HepG2 (cell line): Measurements from ENCODE around the gene OR2B2. TPM values are rescaled to one million over a fixed set of nuclear protein-coding genes. Genes with fewer than 3 reads are reported as not detected.

Experiments used
- ATAC-seq: fragments of 200-7000 bp; cut with Tn5 transposase; 3 replicates; pipeline ENCODE4 v1.9.1; 2020; ENCODE audit warnings: mild to moderate bottlenecking, moderate library complexity
- BruUV-seq: library from RNA; stranded (reverse); fragments of 400-500 nt; replicated peaks from 2 replicates; lab custom pipeline; 2021; lab: Mats Ljungman, UMichigan
- CTCF ChIA-PET: fragments of 300-600 bp; formaldehyde crosslinking; extraction: SDS; loops from one replicate; lab custom pipeline; 2021; ENCODE audit warnings: low total read pairs, inconsistent platforms, low intra/inter-chr PET ratio; lab: Yijun Ruan, JAX
- POLR2A ChIA-PET: fragments of 350-600 bp; sonication (Branson Sonifier 250); formaldehyde crosslinking; loops from one replicate; lab custom pipeline; 2020; ENCODE audit warnings: antibody characterized with exemption, inconsistent platforms; lab: Yijun Ruan, JAX
- DNase-seq: peaks from one replicate; pipeline ENCODE4 v3.0.0-alpha.2; 2015; ENCODE audit warnings: low spot score
- FAIRE-seq: peaks from 3 replicates; lab custom pipeline; 2011; peaks lifted over from hg19 to GRCh38; lab: Jason Lieb, UNC
- H2AFZ ChIP-seq: one replicate; pipeline ENCODE4 v1.6.1; 2011; ENCODE audit warnings: low read length, inconsistent platforms
- H3K27ac ChIP-seq: fragments of 300-600 bp; 3 replicates; pipeline ENCODE4 v1.8.0; 2011; ENCODE audit warnings: mixed run types, mild to moderate bottlenecking, mixed read lengths, low read length, inconsistent platforms; ENCODE audit not compliant: insufficient read depth; ENCODE audit errors: extremely low read length
- H3K27me3 ChIP-seq, 2 experiments: fragments of 200-600 bp in 1 of 2; 2 replicates in 1 of 2; 3 replicates in 1 of 2; pipeline versions ENCODE4 v1.6.0 to v1.8.0; 2011; ENCODE audit warnings: low read length in 2 of 2, mild to moderate bottlenecking in 2 of 2, moderate library complexity in 2 of 2, inconsistent platforms in 1 of 2; ENCODE audit not compliant: insufficient read depth in 2 of 2, control insufficient read depth in 1 of 2
- H3K36me3 ChIP-seq, 2 experiments: fragments of 200-600 bp in 1 of 2; replicated peaks in 1 of 2; 2 replicates in 1 of 2; 3 replicates in 1 of 2; pipeline versions ENCODE4 v1.5.1 to v1.8.0; 2011; ENCODE audit warnings: low read length in 2 of 2, inconsistent platforms in 1 of 2; ENCODE audit not compliant: insufficient read depth in 2 of 2, control insufficient read depth in 1 of 2
- H3K4me1 ChIP-seq: 2 replicates; pipeline ENCODE4 v1.5.1; 2012; ENCODE audit warnings: low read length, inconsistent platforms; ENCODE audit not compliant: insufficient read depth
- H3K4me2 ChIP-seq: 2 replicates; pipeline ENCODE4 v1.6.0; 2011; ENCODE audit warnings: low read depth, low read length, inconsistent platforms
- H3K4me3 ChIP-seq, 3 experiments: fragments of 200-600 bp in 1 of 3; sonication (generic), shearing (Covaris generic) in 1 of 3; replicated peaks in 1 of 3; 2 replicates each; pipeline ENCODE4 v1.5.1; 2011 to 2016; ENCODE audit warnings: low read length in 3 of 3, inconsistent platforms in 2 of 3, low read depth in 2 of 3, mild to moderate bottlenecking in 2 of 3, control low read depth in 1 of 3, mixed read lengths in 1 of 3; ENCODE audit not compliant: insufficient read depth in 1 of 3
- H3K79me2 ChIP-seq: one replicate; pipeline ENCODE4 v1.6.1; 2011; ENCODE audit warnings: low read length, inconsistent platforms; ENCODE audit not compliant: insufficient read depth
- H3K9ac ChIP-seq: 2 replicates; pipeline ENCODE4 v1.6.0; 2011; ENCODE audit warnings: mild to moderate bottlenecking, low read depth, low read length, inconsistent platforms; ENCODE audit not compliant: insufficient read depth
- H3K9me3 ChIP-seq: 2 replicates; pipeline ENCODE4 v1.5.1; 2012; ENCODE audit warnings: mild to moderate bottlenecking, low read length
- H4K20me1 ChIP-seq: 2 replicates; pipeline ENCODE4 v1.6.0; 2011; ENCODE audit warnings: inconsistent platforms, mild to moderate bottlenecking, low read length, moderate library complexity; ENCODE audit not compliant: insufficient read depth
- ARNT ChIP-seq: fragments of 450-650 bp; IDR thresholded peaks from 2 replicates; pipeline ENCODE4 v1.6.1; 2017
- ATAD3A ChIP-seq: sonication (generic); formaldehyde crosslinking; IDR thresholded peaks from 2 replicates; pipeline ENCODE4 v1.4.0; 2020; ENCODE audit warnings: missing genetic modification reagents
- FOXM1 ChIP-seq: sonication (generic); formaldehyde crosslinking; IDR thresholded peaks from 2 replicates; pipeline ENCODE4 v1.5.0; 2020; ENCODE audit warnings: missing genetic modification reagents
- JUNB ChIP-seq: sonication (generic); formaldehyde crosslinking; IDR thresholded peaks from 2 replicates; pipeline ENCODE4 v1.8.0; 2022; ENCODE audit warnings: missing genetic modification reagents, mild to moderate bottlenecking, borderline replicate concordance
- KDM1A ChIP-seq: IDR thresholded peaks from 2 replicates; pipeline ENCODE4 v1.6.1; 2016; ENCODE audit warnings: missing compliant biosample characterization
- MEF2D ChIP-seq: sonication (generic); formaldehyde crosslinking; IDR thresholded peaks from 2 replicates; pipeline ENCODE4 v1.5.1; 2020; ENCODE audit warnings: mild to moderate bottlenecking, missing genetic modification reagents
- NFATC3 ChIP-seq: sonication (generic); formaldehyde crosslinking; IDR thresholded peaks from 2 replicates; pipeline ENCODE4 v1.5.1; 2020; ENCODE audit warnings: mild to moderate bottlenecking, missing genetic modification reagents
- TBP ChIP-seq: sonication (generic); formaldehyde crosslinking; IDR thresholded peaks from 2 replicates; pipeline ENCODE4 v1.5.0; 2020; ENCODE audit warnings: missing genetic modification reagents
- XRCC5 ChIP-seq: fragments of 200-400 bp; formaldehyde crosslinking; optimal IDR thresholded peaks from 2 replicates; pipeline ENCODE3; 2017; ENCODE audit warnings: mild to moderate bottlenecking, low read length
- ZFP41 ChIP-seq: sonication (generic); formaldehyde crosslinking; IDR thresholded peaks from 2 replicates; pipeline ENCODE4 v1.4.0; 2020; ENCODE audit warnings: mild to moderate bottlenecking, missing genetic modification reagents, borderline replicate concordance
- ZNF20 ChIP-seq: sonication (generic); formaldehyde crosslinking; IDR thresholded peaks from 2 replicates; pipeline ENCODE4 v1.4.0; 2020; ENCODE audit warnings: mild to moderate bottlenecking, moderate library complexity, missing genetic modification reagents
- ZNF224 ChIP-seq: sonication (generic); formaldehyde crosslinking; IDR thresholded peaks from 2 replicates; pipeline ENCODE4 v1.5.0; 2020; ENCODE audit warnings: mild to moderate bottlenecking, missing genetic modification reagents
- ZNF33A ChIP-seq: sonication (generic); formaldehyde crosslinking; IDR thresholded peaks from 2 replicates; pipeline ENCODE4 v1.5.1; 2020; ENCODE audit warnings: missing genetic modification reagents, mild to moderate bottlenecking, moderate library complexity, borderline replicate concordance
- ZNF441 ChIP-seq: sonication (generic); formaldehyde crosslinking; IDR thresholded peaks from 2 replicates; pipeline ENCODE4 v1.7.0; 2021; ENCODE audit warnings: missing genetic modification reagents, borderline replicate concordance
- ZNF460 ChIP-seq: sonication (generic); formaldehyde crosslinking; IDR thresholded peaks from 2 replicates; pipeline ENCODE4 v1.5.1; 2020; ENCODE audit warnings: missing genetic modification reagents, mild to moderate bottlenecking, borderline replicate concordance
- ZNF547 ChIP-seq: sonication (generic); formaldehyde crosslinking; IDR thresholded peaks from 2 replicates; pipeline ENCODE4 v1.5.1; 2020; ENCODE audit warnings: mild to moderate bottlenecking, missing genetic modification reagents
- ZNF746 ChIP-seq: sonication (generic); formaldehyde crosslinking; IDR thresholded peaks from 2 replicates; pipeline ENCODE4 v1.8.0; 2022; ENCODE audit warnings: mild to moderate bottlenecking, missing genetic modification reagents
- ZNF780A ChIP-seq: sonication (generic); formaldehyde crosslinking; IDR thresholded peaks from 2 replicates; pipeline ENCODE4 v1.8.0; 2022; ENCODE audit warnings: mild to moderate bottlenecking, missing genetic modification reagents, moderate library complexity
- WGBS: methylation state at CpG from one replicate; pipeline ENCODE4 v1.1.6; 2017; ENCODE audit warnings: low lambda C conversion rate; 5-methylcytosine and 5-hydroxymethylcytosine counted together
- in situ Hi-C: cut with HindIII; loops from 2 replicates; pipeline ENCODE4 v1.10.0; 2017; ENCODE audit warnings: low pct_unique_long_range_greater_than_20kb; ENCODE audit not compliant: extremely low pct_ligation_motif_present
- intact Hi-C: fragments of 100-400 bp; cut with micrococcal nuclease; formaldehyde crosslinking; loops from one replicate; pipeline ENCODE4 v1.10.0; 2022; ENCODE audit not compliant: unreplicated experiment
- polyA plus RNA-seq, 8 experiments: library from polyadenylated mRNA; depleted of rRNA in 3 of 8; stranded (reverse) in 7 of 8; unstranded in 1 of 8; fragments of >200 nt; fragmentation: Illumina TruSeq in 4 of 8; extraction: Trizol in 4 of 8; gene quantifications; 2 replicates each; pipeline versions ENCODE4 v1.2.1 to v1.2.3, GENCODE V29; 2011 to 2016; ENCODE audit warnings: low read depth in 4 of 8, missing spikeins in 1 of 8, mixed read lengths in 1 of 8; ENCODE audit not compliant: insufficient read depth in 1 of 8
- total RNA-seq, 5 experiments: library from RNA; depleted of rRNA; stranded (reverse); fragments of >200 nt; fragmentation: Illumina TruSeq; extraction: Trizol; gene quantifications; 2 replicates each; pipeline ENCODE4 v1.2.3, GENCODE V29; 2016; ENCODE audit warnings: low read depth in 1 of 5
- TF ChIP-seq, protein P1 (sequence below): sonication (generic); formaldehyde crosslinking; IDR thresholded peaks from 2 replicates; pipeline ENCODE4 v1.4.0; 2020; ENCODE audit warnings: missing genetic modification reagents
- TF ChIP-seq, protein P2 (sequence below): IDR thresholded peaks from 2 replicates; pipeline ENCODE4 v1.6.1; 2016

The OR2B2 gene
- total and polyA plus RNA-seq, 2 of the 13 experiments (the other 11 are each of a cell fraction or from before 2014, with no cell fraction given), result not detected

DNA sequence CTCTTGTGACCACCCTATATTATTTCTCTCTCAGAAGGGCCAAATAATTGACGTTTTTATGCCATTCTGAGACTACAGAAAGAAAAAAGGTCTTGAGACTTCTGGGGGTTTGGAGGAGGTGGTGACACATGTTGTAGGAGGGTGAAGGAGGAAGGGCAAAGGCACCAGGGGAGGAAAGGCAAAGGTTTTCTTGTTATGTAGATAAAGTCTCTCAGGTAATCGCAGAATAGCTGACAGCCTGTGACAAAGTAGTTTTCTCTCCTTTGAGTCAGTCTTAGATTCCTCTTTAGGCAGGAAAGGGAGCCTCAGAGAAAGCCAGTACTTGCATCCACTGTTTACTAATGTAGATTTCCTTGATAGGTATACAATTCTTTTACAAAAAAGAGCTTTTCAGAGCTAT, 23.6 kb downstream of the OR2B2 start (continued):
- TF ChIP-seq TBP (CRISPR knock-in tag) (no peak), ZNF33A (CRISPR knock-in tag) (no peak), ZFP41 (no peak), ZNF547 (CRISPR knock-in tag) (no peak), ATAD3A (CRISPR knock-in tag) (no peak), ZNF460 (CRISPR knock-in tag) (no peak), ZNF441 (CRISPR knock-in tag) (no peak)
- TF ChIP-seq, protein P1, sequence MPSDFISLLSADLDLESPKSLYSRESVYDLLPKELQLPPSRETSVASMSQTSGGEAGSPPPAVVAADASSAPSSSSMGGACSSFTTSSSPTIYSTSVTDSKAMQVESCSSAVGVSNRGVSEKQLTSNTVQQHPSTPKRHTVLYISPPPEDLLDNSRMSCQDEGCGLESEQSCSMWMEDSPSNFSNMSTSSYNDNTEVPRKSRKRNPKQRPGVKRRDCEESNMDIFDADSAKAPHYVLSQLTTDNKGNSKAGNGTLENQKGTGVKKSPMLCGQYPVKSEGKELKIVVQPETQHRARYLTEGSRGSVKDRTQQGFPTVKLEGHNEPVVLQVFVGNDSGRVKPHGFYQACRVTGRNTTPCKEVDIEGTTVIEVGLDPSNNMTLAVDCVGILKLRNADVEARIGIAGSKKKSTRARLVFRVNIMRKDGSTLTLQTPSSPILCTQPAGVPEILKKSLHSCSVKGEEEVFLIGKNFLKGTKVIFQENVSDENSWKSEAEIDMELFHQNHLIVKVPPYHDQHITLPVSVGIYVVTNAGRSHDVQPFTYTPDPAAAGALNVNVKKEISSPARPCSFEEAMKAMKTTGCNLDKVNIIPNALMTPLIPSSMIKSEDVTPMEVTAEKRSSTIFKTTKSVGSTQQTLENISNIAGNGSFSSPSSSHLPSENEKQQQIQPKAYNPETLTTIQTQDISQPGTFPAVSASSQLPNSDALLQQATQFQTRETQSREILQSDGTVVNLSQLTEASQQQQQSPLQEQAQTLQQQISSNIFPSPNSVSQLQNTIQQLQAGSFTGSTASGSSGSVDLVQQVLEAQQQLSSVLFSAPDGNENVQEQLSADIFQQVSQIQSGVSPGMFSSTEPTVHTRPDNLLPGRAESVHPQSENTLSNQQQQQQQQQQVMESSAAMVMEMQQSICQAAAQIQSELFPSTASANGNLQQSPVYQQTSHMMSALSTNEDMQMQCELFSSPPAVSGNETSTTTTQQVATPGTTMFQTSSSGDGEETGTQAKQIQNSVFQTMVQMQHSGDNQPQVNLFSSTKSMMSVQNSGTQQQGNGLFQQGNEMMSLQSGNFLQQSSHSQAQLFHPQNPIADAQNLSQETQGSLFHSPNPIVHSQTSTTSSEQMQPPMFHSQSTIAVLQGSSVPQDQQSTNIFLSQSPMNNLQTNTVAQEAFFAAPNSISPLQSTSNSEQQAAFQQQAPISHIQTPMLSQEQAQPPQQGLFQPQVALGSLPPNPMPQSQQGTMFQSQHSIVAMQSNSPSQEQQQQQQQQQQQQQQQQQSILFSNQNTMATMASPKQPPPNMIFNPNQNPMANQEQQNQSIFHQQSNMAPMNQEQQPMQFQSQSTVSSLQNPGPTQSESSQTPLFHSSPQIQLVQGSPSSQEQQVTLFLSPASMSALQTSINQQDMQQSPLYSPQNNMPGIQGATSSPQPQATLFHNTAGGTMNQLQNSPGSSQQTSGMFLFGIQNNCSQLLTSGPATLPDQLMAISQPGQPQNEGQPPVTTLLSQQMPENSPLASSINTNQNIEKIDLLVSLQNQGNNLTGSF (CRISPR knock-in tag), result no peak

DNA sequence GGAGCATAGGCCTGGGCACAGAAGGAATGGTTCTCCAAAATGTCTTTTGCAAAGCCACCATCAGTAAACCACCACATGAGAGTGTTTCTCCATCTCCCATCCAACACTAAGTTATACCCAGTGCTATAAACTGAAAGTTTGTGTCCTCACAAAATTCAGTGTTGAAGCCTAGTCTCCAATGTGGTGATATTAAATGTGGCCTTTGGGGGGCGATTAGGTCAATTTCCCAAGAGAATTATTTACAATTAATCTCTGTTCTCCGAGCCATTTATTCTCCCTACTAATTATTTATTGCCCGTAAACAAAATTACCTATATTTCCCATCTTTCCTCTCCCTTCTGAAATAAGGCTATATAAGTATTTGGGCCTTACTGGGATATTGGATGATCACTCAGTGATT, 26.1 kb downstream of the OR2B2 start:
- peaks cover 29% of the 10 kb centered on the region for H3K4me1 ChIP-seq
- H3K4me2 ChIP-seq, result no peak overlapping the region
- no peaks in the 10 kb centered on the region for H3K9me3 ChIP-seq
- no TSS peak for BruUV-seq
- H4K20me1 ChIP-seq, result no peaks in the 10 kb centered on the region
- no peaks in the 10 kb centered on the region for H3K27me3 ChIP-seq
- intact Hi-C loops (no loop called here), in situ Hi-C loops (no loop called here)
- H3K9ac ChIP-seq, result no peak overlapping the region
- no peak overlapping the region for H3K27ac ChIP-seq
- ATAC-seq (no peak), DNase-seq (no peak), FAIRE-seq (no peak)
- ChIA-PET POLR2A (no interaction called here), CTCF (no interaction called here)
- H2AFZ ChIP-seq, result no peak overlapping the region
- no peaks in the 10 kb centered on the region for H3K36me3 ChIP-seq
- H3K4me3 ChIP-seq, result no peak overlapping the region
- 40% methylated on average over 3 of the region's 3 CpGs for WGBS
- H3K79me2 ChIP-seq, result no peaks in the 10 kb centered on the region
- TF ChIP-seq, protein P2, sequence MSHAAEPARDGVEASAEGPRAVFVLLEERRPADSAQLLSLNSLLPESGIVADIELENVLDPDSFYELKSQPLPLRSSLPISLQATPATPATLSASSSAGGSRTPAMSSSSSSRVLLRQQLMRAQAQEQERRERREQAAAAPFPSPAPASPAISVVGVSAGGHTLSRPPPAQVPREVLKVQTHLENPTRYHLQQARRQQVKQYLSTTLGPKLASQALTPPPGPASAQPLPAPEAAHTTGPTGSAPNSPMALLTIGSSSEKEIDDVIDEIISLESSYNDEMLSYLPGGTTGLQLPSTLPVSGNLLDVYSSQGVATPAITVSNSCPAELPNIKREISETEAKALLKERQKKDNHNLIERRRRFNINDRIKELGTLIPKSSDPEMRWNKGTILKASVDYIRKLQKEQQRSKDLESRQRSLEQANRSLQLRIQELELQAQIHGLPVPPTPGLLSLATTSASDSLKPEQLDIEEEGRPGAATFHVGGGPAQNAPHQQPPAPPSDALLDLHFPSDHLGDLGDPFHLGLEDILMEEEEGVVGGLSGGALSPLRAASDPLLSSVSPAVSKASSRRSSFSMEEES (CRISPR knock-in tag), result no peak
- TF ChIP-seq MEF2D (CRISPR knock-in tag), result no peak
- no peak for TF ChIP-seq ZNF224
- TF ChIP-seq FOXM1 (CRISPR knock-in tag), result no peak
- TF ChIP-seq KDM1A (CRISPR knock-in tag), result no peak
- no peak for TF ChIP-seq NFATC3 (CRISPR knock-in tag)
- TF ChIP-seq ARNT, result no peak
- TF ChIP-seq XRCC5, result no peak
- no peak for TF ChIP-seq ZNF746
- no peak for TF ChIP-seq JUNB (CRISPR knock-in tag)
- TF ChIP-seq ZNF20 (CRISPR knock-in tag), result no peak
- no peak for TF ChIP-seq ZNF780A (CRISPR knock-in tag)
